Smooth muscle cell (in vitro differentiated cells): ENCODE data around the gene LPP. TPM values are rescaled to one million over a fixed set of nuclear protein-coding genes. Genes with fewer than 3 reads are reported as not detected.

ENCODE experiments used
- DNase-seq: peaks from one replicate; lab custom pipeline; 2025; ENCODE audit not compliant: unreplicated experiment; lab: John Stamatoyannopoulos, UW
- H2AFZ ChIP-seq: fragments of 200-600 bp; sonication (generic); 2 replicates; pipeline ENCODE4 v1.6.0; 2016; ENCODE audit warnings: antibody characterized with exemption, low read depth, mild to moderate bottlenecking
- H3F3A ChIP-seq: fragments of 200-600 bp; sonication (generic); 2 replicates; pipeline ENCODE4 v1.6.0; 2017; ENCODE audit warnings: antibody characterized with exemption, low read depth
- H3K27ac ChIP-seq: fragments of 200-600 bp; sonication (generic); 2 replicates; pipeline ENCODE4 v1.5.1; 2016; ENCODE audit warnings: low read depth, mild to moderate bottlenecking
- H3K27me3 ChIP-seq: fragments of 200-600 bp; sonication (generic); 2 replicates; pipeline ENCODE4 v1.6.1; 2016; ENCODE audit warnings: low read depth, mild to moderate bottlenecking
- H3K36me3 ChIP-seq: fragments of 200-600 bp; sonication (generic); 2 replicates; pipeline ENCODE4 v1.5.1; 2016; ENCODE audit warnings: low read depth
- H3K4me1 ChIP-seq: fragments of 200-600 bp; sonication (generic); 2 replicates; pipeline ENCODE4 v1.5.1; 2016; ENCODE audit warnings: low read depth
- H3K4me2 ChIP-seq: fragments of 200-600 bp; sonication (generic); 2 replicates; pipeline ENCODE4 v1.6.0; 2016; ENCODE audit warnings: mild to moderate bottlenecking
- H3K4me3 ChIP-seq: fragments of 200-600 bp; sonication (generic); 2 replicates; pipeline ENCODE4 v1.5.1; 2016; ENCODE audit warnings: mild to moderate bottlenecking
- H3K79me2 ChIP-seq: fragments of 200-600 bp; sonication (generic); 2 replicates; pipeline ENCODE4 v1.6.0; 2016; ENCODE audit warnings: low read depth, mild to moderate bottlenecking
- H3K9ac ChIP-seq: fragments of 200-600 bp; sonication (generic); 2 replicates; pipeline ENCODE4 v1.6.0; 2016; ENCODE audit warnings: low read depth
- H3K9me3 ChIP-seq: fragments of 200-600 bp; sonication (generic); replicated peaks from 2 replicates; pipeline ENCODE4 v1.5.1; 2016; ENCODE audit warnings: low read depth
- H4K20me1 ChIP-seq: fragments of 200-600 bp; sonication (generic); 2 replicates; pipeline ENCODE4 v1.6.0; 2016; ENCODE audit warnings: low read depth
- CTCF ChIP-seq: fragments of 200-600 bp; sonication (generic); IDR thresholded peaks from 2 replicates; pipeline ENCODE4 v1.5.1; 2017; ENCODE audit warnings: borderline replicate concordance, mild to moderate bottlenecking, antibody characterized with exemption; ENCODE audit not compliant: insufficient read depth, poor library complexity, severe bottlenecking
- WGBS: methylation state at CpG from one replicate; pipeline ENCODE4 v1.1.7; 2016; ENCODE audit warnings: low lambda C conversion rate; 5-methylcytosine and 5-hydroxymethylcytosine counted together
- polyA plus RNA-seq: library from polyadenylated mRNA; unstranded; fragments of >200 nt; fragmentation: Nextera tagmentation; extraction: Ambion mirVana; gene quantifications from 2 replicates; pipeline ENCODE4 v1.2.1, GENCODE V29; 2016
- total RNA-seq: library from RNA; depleted of rRNA; stranded (reverse); fragments of >200 nt; gene quantifications from 2 replicates; pipeline ENCODE4 v1.2.3, GENCODE V29; 2014

The LPP gene
- total and polyA plus RNA-seq, 2 experiments from 2014 or later: 42.3 to 128 TPM

- no peak for TF ChIP-seq CTCF
- Histone ChIP-seq H3K4me1 (no peaks in the 10 kb centered on the region), H2AFZ (no peak overlapping the region), H3K79me2 (peaks cover 12% of the 10 kb centered on the region), H3K4me3 (no peak overlapping the region), H3K36me3 (no peaks in the 10 kb centered on the region), H3K9ac (no peak overlapping the region), H3K9me3 (no peaks in the 10 kb centered on the region), H4K20me1 (peaks cover 32% of the 10 kb centered on the region), H3K4me2 (no peak overlapping the region), H3K27ac (no peak overlapping the region), H3K27me3 (no peaks in the 10 kb centered on the region), H3F3A (peaks cover 4% of the 10 kb centered on the region)
- WGBS: 48% methylated on average over 1 of the region's 1 CpG
- DNase-seq: no peak
Observed at GRCh38 chr3:188844096-188844495, 690.1 kb downstream of the LPP start.

GRCh38 chr3:188845514-188845913 lies 691.6 kb downstream of the LPP start:
- Histone ChIP-seq H3K9me3 (no peaks in the 10 kb centered on the region), H3K36me3 (no peaks in the 10 kb centered on the region), H3K79me2 (peaks cover 12% of the 10 kb centered on the region), H3F3A (no peaks in the 10 kb centered on the region), H3K4me1 (no peaks in the 10 kb centered on the region), H3K9ac (no peak overlapping the region), H3K27ac (no peak overlapping the region), H3K4me2 (no peak overlapping the region), H3K27me3 (no peaks in the 10 kb centered on the region), H3K4me3 (no peak overlapping the region), H4K20me1 (peaks cover 31% of the 10 kb centered on the region), H2AFZ (no peak overlapping the region)
- no peak for DNase-seq
- TF ChIP-seq CTCF: no peak
- 72% methylated on average over 3 of the region's 3 CpGs for WGBS

- DNase-seq: no peak
- no peak overlapping the region for H3K27ac ChIP-seq
- no peak overlapping the region for H2AFZ ChIP-seq
- H3K9ac ChIP-seq: no peak overlapping the region
- no peak overlapping the region for H3K4me2 ChIP-seq
- WGBS: 60% methylated on average over 8 of the region's 8 CpGs
- no peaks in the 10 kb centered on the region for H3K9me3 ChIP-seq
- no peak overlapping the region for H3K4me3 ChIP-seq
- H3K36me3 ChIP-seq: no peaks in the 10 kb centered on the region
- no peaks in the 10 kb centered on the region for H3K27me3 ChIP-seq
- H3K4me1 ChIP-seq: no peaks in the 10 kb centered on the region
- TF ChIP-seq CTCF: no peak
- H3F3A ChIP-seq: no peaks in the 10 kb centered on the region
- peaks cover 6% of the 10 kb centered on the region for H3K79me2 ChIP-seq
- peaks cover 20% of the 10 kb centered on the region for H4K20me1 ChIP-seq
Observed at GRCh38 chr3:188848947-188849346, 695.0 kb downstream of the LPP start.
